Measurements from ENCODE around the gene SHISA9. TPM values are rescaled to one million over a fixed set of nuclear protein-coding genes. Genes with fewer than 3 reads are reported as not detected.

Gene SHISA9
- total RNA-seq, 2 donors from 2014 or later = 1.8 to 4.6 TPM

DNA sequence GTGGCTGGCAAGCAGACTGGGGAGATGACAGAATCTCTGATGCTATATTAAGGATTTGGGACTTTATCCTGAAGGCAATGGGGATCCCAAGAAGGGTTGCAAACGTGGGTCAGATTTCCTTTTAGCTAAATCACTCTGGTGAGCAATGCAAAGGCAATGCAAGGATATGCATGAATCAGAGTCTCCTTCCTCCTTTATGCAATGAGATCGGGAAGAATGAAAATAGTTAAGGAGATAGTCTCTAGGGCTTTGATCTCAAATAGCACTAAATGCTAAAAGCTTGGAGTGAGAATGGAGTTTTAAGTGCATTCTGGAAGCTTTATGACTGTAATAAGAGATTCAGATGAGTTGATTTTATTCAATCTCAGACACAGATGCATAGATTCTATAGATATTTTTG, 27.2 kb upstream of the SHISA9 start:
- ATAC-seq (no peak), DNase-seq (no peak)
- TF ChIP-seq, protein P1, sequence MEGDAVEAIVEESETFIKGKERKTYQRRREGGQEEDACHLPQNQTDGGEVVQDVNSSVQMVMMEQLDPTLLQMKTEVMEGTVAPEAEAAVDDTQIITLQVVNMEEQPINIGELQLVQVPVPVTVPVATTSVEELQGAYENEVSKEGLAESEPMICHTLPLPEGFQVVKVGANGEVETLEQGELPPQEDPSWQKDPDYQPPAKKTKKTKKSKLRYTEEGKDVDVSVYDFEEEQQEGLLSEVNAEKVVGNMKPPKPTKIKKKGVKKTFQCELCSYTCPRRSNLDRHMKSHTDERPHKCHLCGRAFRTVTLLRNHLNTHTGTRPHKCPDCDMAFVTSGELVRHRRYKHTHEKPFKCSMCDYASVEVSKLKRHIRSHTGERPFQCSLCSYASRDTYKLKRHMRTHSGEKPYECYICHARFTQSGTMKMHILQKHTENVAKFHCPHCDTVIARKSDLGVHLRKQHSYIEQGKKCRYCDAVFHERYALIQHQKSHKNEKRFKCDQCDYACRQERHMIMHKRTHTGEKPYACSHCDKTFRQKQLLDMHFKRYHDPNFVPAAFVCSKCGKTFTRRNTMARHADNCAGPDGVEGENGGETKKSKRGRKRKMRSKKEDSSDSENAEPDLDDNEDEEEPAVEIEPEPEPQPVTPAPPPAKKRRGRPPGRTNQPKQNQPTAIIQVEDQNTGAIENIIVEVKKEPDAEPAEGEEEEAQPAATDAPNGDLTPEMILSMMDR (IDR thresholded peaks at IDR 0.05) = no peak
- no peak for TF ChIP-seq POLR2A (IDR thresholded peaks at IDR 0.05)
- no peaks in the 10 kb centered on the region for H3K4me1 ChIP-seq
- no peaks in the 10 kb centered on the region for H3K27me3 ChIP-seq
- no peak overlapping the region for H3K27ac ChIP-seq
- H3K9me3 ChIP-seq = no peaks in the 10 kb centered on the region
- 30 to 37% methylated on average over 2 of the region's 2 CpGs for WGBS, 2 donors
- H3K36me3 ChIP-seq (replicated peaks in 1 of 2; ENCODE audit: insufficient read depth in 1 of 2, low read depth in 2 of 2) = no peaks in the 10 kb centered on the region
- intact Hi-C loops (cut with DNase I) = no loop called here
- no peak overlapping the region for H3K4me3 ChIP-seq

DNA sequence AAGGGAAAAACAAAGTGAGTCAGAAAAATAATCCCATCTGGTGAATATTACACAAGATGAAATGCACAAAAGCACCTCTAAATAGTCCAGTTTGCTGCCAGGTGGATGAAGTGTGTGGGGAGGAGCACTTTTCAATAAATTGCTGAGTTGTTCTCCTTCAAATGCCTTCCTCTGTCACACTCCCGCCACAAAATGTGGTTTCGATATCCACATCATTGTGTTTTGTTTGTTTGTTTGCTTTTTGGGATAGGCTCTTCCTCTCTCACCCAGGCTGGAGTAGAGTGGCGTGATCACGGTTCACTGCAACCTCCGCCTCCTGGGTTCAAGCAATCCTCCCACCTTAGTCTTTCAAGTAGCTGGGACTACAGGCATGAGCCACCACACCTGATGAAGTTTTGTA, 24.6 kb upstream of the SHISA9 start:
- intact Hi-C loops (cut with DNase I) = no loop called here
- H3K9me3 ChIP-seq = no peaks in the 10 kb centered on the region
- no peak for TF ChIP-seq POLR2A (IDR thresholded peaks at IDR 0.05)
- TF ChIP-seq, protein P1 (IDR thresholded peaks at IDR 0.05) = no peak
- ATAC-seq (no peak), DNase-seq (no peak)
- WGBS, 2 donors = 67 to 72% methylated on average over 5 of the region's 5 CpGs
- H3K4me1 ChIP-seq = no peaks in the 10 kb centered on the region
- no peak overlapping the region for H3K4me3 ChIP-seq
- H3K27ac ChIP-seq = no peak overlapping the region
- no peaks in the 10 kb centered on the region for H3K36me3 ChIP-seq (replicated peaks in 1 of 2; ENCODE audit: insufficient read depth in 1 of 2, low read depth in 2 of 2)
- H3K27me3 ChIP-seq = no peaks in the 10 kb centered on the region

DNA sequence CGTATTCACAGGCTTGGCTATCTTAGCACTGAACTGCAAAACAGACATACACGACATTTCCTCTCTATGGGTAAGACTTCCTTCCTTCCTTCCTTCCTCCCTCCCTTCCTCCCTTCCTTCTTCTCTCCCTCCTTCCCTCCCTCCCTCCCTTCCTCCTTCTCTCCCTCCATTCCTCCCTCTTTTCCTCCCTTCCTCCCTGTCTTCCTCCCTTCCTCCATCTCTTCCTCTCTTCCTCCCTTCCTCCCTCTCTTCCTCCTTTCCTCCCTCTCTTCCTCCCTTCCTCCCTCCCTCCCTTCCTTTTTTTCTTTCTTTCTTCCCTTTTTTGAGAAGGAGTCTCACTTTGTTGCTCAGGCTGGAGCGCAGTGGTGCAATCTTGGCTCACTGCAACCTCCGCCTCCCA, 22.4 kb upstream of the SHISA9 start:
- Histone ChIP-seq H3K27ac (no peak overlapping the region), H3K4me1 (no peaks in the 10 kb centered on the region), H3K9me3 (no peaks in the 10 kb centered on the region), H3K27me3 (no peaks in the 10 kb centered on the region), H3K36me3 (replicated peaks in 1 of 2; ENCODE audit: insufficient read depth in 1 of 2, low read depth in 2 of 2) (no peaks in the 10 kb centered on the region), H3K4me3 (no peak overlapping the region)
- DNase-seq (no peak), ATAC-seq (no peak)
- intact Hi-C loops (cut with DNase I) = no loop called here
- TF ChIP-seq, protein P1 (IDR thresholded peaks at IDR 0.05) = no peak
- no peak for TF ChIP-seq POLR2A (IDR thresholded peaks at IDR 0.05)
- 74 to 78% methylated on average over 4 of the region's 4 CpGs for WGBS, 2 donors

DNA sequence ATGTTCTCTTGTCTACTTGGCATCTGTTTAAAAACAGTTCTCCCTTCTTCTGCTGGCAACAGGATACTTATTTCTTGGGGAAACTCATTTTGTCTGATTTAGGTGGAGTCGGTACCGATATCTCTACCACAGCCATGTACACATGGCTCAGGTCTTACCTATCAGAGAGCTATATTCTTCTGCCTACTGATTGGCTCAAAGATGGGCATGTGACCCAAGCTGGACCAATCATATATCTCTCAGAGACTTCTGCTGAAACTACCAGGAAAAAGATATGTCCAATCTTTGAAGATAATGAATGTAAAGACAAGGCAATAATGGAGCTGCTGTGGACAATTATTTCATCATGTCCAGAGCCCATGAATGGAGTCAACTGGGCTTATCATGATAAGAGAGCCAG, 21.6 kb upstream of the SHISA9 start:
- H3K27ac ChIP-seq = no peak overlapping the region
- no peaks in the 10 kb centered on the region for H3K27me3 ChIP-seq
- 95 to 96% methylated on average over 2 of the region's 2 CpGs for WGBS, 2 donors
- no peak for TF ChIP-seq POLR2A (IDR thresholded peaks at IDR 0.05)
- TF ChIP-seq, protein P1 (IDR thresholded peaks at IDR 0.05) = no peak
- H3K9me3 ChIP-seq = no peaks in the 10 kb centered on the region
- no peaks in the 10 kb centered on the region for H3K36me3 ChIP-seq (replicated peaks in 1 of 2; ENCODE audit: insufficient read depth in 1 of 2, low read depth in 2 of 2)
- no peaks in the 10 kb centered on the region for H3K4me1 ChIP-seq
- DNase-seq = no peak
- intact Hi-C loops (cut with DNase I) = no loop called here
- H3K4me3 ChIP-seq = no peak overlapping the region
- ATAC-seq = no peak

DNA sequence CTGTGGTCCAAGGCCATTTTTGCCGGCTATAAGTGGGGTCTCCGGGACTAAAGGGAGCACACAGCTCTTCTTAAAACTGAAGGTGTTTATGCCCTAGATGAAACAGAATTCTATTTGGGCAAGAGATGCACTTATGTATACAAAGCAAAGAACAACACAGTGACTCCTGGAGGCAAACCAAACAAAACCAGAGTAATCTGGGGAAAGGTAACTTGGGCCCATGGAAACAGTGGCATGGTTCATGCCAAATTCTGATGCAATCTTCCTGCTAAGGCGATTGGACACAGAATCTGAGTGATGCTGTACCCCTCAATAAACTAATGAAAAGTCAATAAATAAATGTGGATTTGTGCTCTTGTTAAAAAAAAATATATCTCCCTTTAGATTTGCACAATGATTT, 20.2 kb upstream of the SHISA9 start:
- DNase-seq = no peak
- H3K27ac ChIP-seq = no peak overlapping the region
- no peak for ATAC-seq
- no peaks in the 10 kb centered on the region for H3K27me3 ChIP-seq
- intact Hi-C loops (cut with DNase I) = no loop called here
- no peak for TF ChIP-seq POLR2A (IDR thresholded peaks at IDR 0.05)
- TF ChIP-seq, protein P1 (IDR thresholded peaks at IDR 0.05) = no peak
- H3K36me3 ChIP-seq (replicated peaks in 1 of 2; ENCODE audit: insufficient read depth in 1 of 2, low read depth in 2 of 2) = no peaks in the 10 kb centered on the region
- no peak overlapping the region for H3K4me3 ChIP-seq
- 58 to 68% methylated on average over 3 of the region's 3 CpGs for WGBS, 2 donors
- H3K9me3 ChIP-seq = no peaks in the 10 kb centered on the region
- no peaks in the 10 kb centered on the region for H3K4me1 ChIP-seq
